ENCODE measurements around the gene APLP2. TPM values are rescaled to one million over a fixed set of nuclear protein-coding genes. Genes with fewer than 3 reads are reported as not detected.

Gene APLP2
- total and polyA plus RNA-seq, 2 of the 13 experiments (the other 11 are each of a cell fraction or from before 2014, with no cell fraction given), result 315 to 594 TPM

GRCh38 chr11:130052567-130052966 is 17.1 kb upstream of the APLP2 start:
- WGBS (ENCODE audit: low lambda C conversion rate), result 33% methylated on average over 3 of the region's 3 CpGs
- H4K20me1 ChIP-seq (ENCODE audit: insufficient read depth, low read length), result no peaks in the 10 kb centered on the region
- in situ Hi-C loops (cut with HindIII; ENCODE audit: extremely low pct_ligation_motif_present, low pct_unique_long_range_greater_than_20kb), result loop anchor here (5.0 kb wide), 1 partner anchor 40 kb away; no protein-coding TSS in a partner anchor
- FAIRE-seq (no peak), DNase-seq (ENCODE audit: low spot score) (no peak), ATAC-seq (no peak)
- BruUV-seq (replicated peaks), result no TSS peak
- no peaks in the 10 kb centered on the region for H3K79me2 ChIP-seq (ENCODE audit: insufficient read depth, low read length)
- TF ChIP-seq HNRNPH1 (optimal IDR thresholded peaks at IDR 0.05; ENCODE audit: low read depth, low read length) (no peak), ZNF574 (CRISPR knock-in tag; IDR thresholded peaks at IDR 0.05) (no peak), ZFP1 (CRISPR knock-in tag; IDR thresholded peaks at IDR 0.05) (no peak), ZFP37 (CRISPR knock-in tag; IDR thresholded peaks at IDR 0.05; ENCODE audit: borderline replicate concordance) (no peak), ZNF142 (CRISPR knock-in tag; IDR thresholded peaks at IDR 0.05) (no peak), TBL1XR1 (IDR thresholded peaks at IDR 0.05; ENCODE audit: borderline replicate concordance, low read length, partially characterized antibody) (no peak), ZNF552 (CRISPR knock-in tag; IDR thresholded peaks at IDR 0.05; ENCODE audit: borderline replicate concordance) (no peak), SNAPC5 (CRISPR knock-in tag; IDR thresholded peaks at IDR 0.05; ENCODE audit: borderline replicate concordance) (no peak)
- no peak overlapping the region for H3K4me3 ChIP-seq (replicated peaks in 1 of 3; ENCODE audit: insufficient read depth in 1 of 3, low read depth in 2 of 3, low read length in 3 of 3)
- no peak overlapping the region for H3K9ac ChIP-seq (ENCODE audit: insufficient read depth, low read depth, low read length)
- no peaks in the 10 kb centered on the region for H3K9me3 ChIP-seq (ENCODE audit: low read length)
- no peak overlapping the region for H3K4me2 ChIP-seq (ENCODE audit: low read depth, low read length)
- H3K4me1 ChIP-seq (ENCODE audit: insufficient read depth, low read length), result no peaks in the 10 kb centered on the region; the same call in 1 of the 2 replicates
- intact Hi-C loops (cut with micrococcal nuclease; ENCODE audit: unreplicated experiment), result no loop called here
- no peak overlapping the region for H2AFZ ChIP-seq (ENCODE audit: low read length)
- ChIA-PET POLR2A (no interaction called here), CTCF (ENCODE audit: low intra/inter-chr PET ratio, low total read pairs) (no interaction called here)
- H3K27me3 ChIP-seq (ENCODE audit: control insufficient read depth in 1 of 2, insufficient read depth in 2 of 2, low read length in 2 of 2), result 0 out of 5 replicates have a peak, but pooled peaks cover 0 to 5% of the 10 kb centered on the region in 2 experiments
- H3K36me3 ChIP-seq (replicated peaks in 1 of 2; ENCODE audit: control insufficient read depth in 1 of 2, insufficient read depth in 2 of 2, low read length in 2 of 2), result no peaks in the 10 kb centered on the region
- no peak overlapping the region for H3K27ac ChIP-seq (ENCODE audit: extremely low read length, insufficient read depth, low read length)

Measured in HepG2 (cell line).